Activated CD4-positive, alpha-beta T cell treated with anti-CD3 and anti-CD28 coated beads, Interleukin-2, amount 50 U/mL, for 48 hours (primary cell): ENCODE results near the gene PRLR.
A peak's percentile ranks its signal among the peaks of the same experiment; 100 is the strongest.
"Not testable (repeated sequence)": the region's sequence is repeated elsewhere in the genome, so short reads cannot be mapped to it uniquely, and the experiment has no call there.

Source experiments
- DNase-seq, 2 experiments: peaks; one replicate each; pipeline ENCODE4 v3.0.0-alpha.2; 2020

Gene PRLR

DNA sequence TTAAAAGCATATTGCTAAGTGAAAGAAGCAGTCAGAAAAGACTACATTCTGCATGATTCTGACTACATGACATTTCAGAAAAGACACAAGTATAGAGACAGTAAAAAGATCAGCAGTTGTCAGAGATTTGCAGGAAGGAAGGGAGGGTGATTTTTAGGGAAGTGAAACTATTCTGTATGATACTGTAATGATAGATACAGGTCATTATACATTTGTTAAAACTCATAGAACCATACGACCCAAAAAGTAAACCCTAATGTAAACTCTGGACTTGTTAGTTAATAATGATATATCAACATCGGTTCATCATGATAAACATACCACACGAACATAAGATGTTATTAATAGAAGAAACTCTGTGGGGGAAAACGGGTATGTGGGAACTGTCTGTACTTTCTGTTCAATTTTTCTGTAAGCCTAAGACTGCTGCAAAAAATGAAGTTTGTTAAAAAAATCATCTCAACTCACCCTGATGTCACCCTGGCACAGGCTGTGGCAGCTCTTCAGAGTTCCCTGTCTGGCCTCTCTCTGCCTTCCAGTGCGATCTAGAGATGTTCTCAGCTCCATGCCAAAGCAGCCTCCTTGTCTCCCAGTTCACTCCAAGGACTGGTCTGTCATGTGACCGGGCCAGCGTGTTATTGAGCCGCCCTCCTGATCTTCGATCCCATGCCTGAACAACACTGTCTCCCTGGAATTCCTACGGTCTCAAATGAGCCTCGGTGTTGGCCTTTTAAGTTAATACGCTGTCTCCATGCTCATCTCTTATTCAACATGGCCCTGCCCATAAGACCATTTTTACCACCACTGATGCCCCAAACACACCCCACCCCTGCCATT lies 35.4 kb downstream of the PRLR start:
- DNase-seq, result no peak

DNA sequence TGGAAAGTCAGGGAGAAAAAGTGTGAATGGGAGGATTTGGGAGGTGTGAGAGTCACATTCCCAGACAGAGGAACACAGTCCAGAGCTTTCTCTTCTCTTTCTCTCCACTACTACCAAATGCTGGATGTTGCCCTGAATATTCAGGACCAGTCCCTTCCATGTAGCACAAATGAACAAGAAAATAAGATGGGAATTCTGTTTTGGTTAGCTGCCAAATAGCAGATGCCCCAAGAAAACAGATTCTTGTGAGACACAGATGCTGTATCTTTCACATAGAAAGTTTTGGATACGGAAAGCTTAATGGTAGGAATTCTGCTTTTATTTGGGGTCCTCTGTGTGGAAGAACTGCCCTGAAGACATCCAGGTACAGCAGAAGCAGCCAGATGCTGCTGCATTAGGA lies 37.8 kb downstream of the PRLR start:
- no peak for DNase-seq

DNA sequence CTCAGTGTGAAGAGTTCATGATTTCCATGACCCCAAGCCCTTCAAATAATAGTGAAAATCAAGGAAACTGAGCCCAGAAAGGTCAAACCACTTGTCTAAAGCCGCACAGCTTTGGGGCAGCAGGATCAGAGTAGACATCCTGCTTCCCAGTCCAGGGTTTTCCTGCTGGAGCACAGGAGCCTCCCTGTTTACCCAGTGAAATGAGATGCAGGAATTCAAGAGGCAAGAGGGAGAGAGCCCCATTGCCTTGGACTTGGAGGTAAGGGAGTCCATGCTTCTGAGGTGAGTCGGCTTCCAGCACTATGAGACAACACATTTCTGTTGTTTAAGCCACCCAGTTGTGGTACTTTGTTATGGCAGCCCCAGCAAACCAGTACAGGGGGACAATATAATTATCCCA lies 40.5 kb downstream of the PRLR start:
- not testable (repeated sequence) for DNase-seq

DNA sequence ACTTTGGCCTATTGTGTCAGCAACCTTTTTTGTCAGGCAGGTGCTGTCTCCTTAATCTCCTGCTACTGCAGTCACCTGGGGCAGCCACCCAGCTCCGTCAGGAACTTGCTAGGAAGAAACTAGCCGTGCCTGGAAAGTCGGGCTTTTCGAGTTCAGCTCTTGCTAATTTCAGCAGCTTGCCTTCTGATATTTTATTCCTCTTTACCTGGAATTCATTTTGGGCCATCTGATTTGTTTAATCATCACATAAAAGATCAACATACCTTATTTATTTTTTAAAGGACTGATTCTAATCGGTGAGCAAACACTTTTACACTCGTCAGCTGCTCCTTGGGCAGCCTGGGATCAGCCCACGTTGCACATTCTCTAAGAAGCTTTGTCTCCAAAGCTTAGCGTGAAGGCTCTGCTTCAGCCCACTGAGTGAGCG lies 42.2 kb downstream of the PRLR start:
- DNase-seq, result no peak

DNA sequence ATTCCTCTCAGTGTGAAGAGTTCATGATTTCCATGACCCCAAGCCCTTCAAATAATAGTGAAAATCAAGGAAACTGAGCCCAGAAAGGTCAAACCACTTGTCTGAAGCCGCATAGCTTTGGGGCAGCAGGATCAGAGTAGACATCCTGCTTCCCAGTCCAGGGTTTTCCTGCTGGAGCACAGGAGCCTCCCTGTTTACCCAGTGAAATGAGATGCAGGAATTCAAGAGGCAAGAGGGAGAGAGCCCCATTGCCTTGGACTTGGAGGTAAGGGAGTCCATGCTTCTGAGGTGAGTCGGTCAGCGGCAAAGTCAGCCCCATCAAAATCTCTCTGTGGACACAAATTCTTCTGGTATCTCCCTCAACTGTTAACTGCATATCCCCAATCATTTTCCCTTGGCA lies 42.7 kb downstream of the PRLR start:
- not testable (repeated sequence) for DNase-seq

DNA sequence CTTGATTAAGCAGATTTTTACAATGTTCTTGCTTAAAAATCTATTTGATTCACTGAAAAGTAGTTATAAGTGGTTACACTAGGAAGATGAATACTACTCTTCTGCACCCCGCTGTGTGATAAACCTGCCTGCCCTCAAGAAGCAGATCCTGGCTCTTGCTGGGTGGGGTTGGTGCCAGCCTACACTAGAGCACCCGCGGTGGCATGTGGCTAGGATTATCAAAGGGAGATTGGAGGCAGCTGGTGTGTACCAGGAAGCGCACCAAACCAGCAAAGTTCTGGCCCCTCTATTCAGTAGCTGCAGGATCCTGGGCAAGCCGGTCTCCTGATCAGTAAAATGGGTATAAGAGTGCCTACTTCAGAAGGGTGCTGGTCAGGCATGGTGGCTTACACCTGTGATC lies 43.5 kb downstream of the PRLR start:
- no peak for DNase-seq

DNA sequence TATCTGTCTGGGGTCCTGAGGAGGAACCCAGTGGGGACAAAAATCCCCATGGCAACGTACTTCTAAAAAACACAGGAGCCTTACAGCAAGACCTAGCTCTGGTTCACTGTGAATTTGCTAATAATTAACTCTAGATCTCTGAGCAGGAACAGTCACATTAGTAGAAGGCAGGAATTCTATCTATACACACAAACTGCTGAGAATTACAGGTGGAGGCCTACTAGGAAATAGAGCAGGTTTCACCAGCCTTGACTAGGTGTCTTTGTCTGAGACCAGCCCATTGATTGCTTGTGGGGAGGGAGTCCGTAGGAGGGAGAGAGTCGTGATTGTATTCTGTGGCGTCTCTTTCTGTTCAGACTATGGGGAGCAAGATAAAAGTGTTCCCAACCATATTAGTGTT lies 44.8 kb downstream of the PRLR start:
- DNase-seq, result no peak

DNA sequence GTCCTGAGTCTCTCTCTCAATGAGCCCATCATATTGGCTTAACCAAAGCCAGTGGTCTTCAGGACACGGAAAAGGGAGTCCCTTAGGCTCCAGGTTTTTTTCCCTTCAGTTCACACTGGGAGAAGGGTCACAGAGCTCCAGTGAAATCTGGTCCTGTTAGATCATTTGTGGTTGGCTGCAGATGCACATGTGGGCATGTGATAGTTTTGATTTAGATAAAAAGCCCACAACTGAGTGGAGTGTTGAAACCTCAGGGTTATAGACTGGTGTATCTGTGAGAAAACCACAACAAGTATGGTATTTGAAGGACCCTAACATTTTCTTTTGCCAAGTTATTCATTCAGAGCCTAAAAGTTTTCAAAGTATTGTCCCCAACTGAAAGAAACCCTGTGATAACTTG lies 46.7 kb downstream of the PRLR start:
- DNase-seq, result no peak

DNA sequence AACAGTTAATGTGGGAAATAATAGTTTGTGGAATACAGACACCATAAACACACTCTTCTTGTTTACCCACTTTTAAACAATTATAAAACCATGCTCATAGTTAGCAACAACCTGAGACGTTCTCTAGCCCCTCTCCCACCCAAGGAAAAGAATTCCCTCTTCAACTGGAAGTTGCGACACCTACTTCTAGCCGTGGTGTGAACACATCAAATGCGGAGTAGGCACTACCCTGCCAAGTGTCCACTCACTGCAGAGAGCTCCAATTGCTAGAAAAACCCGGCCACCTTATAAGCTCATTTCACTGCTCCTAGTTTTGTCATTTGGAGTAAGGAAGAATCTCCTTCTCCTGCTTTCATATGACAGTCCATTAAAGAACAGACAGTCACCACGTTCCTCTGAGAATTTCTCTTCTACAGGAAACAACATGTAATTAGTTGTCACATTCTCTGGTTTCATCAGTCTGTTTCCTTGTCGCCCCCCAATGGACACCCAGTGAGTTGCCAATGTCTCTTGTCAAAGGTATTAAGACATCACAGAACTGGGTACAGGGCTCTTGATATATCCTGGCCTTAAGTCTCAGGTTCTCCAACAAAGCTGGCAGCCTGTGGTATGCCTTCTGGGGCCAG lies 47.3 kb downstream of the PRLR start:
- peak; percentile 40 to 47 for DNase-seq

DNA sequence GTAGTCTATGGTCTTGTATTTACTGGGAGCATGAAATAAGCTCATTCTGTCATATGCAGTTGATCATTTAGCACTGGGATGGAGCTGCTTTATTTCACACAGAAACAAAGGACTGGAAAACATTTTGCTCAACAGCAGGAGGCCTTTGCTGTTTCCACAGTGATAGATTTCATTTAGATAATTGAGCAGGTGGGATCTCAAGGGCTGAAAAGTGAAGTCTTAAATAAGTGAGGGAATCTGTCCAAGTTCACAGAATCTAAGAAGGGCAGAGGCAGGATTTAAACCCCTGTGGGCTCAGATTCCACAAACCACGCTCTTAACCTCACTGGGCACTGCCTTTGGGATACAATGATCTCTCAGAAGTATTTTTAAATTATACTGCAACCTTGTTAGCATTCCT lies 47.8 kb downstream of the PRLR start:
- no peak for DNase-seq

DNA sequence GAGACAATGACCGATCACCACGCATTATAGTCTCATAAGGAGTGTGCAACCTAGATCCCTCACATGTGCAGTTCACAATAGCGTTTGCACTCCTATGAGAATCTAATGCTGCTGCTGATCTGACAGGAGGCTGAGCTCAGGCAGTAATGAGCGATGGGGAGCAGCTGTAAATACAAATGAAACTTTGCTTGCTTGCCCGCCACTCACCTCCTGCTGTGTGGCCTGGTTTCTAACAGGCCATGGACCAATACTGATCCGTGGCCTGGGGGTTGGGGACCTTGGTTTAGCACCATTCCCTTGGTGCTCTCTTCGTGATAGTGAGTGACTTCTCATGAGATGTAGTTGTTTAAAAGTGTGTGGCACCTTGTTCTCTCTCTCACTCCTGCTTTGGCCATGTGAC lies 50.2 kb downstream of the PRLR start:
- no peak for DNase-seq

DNA sequence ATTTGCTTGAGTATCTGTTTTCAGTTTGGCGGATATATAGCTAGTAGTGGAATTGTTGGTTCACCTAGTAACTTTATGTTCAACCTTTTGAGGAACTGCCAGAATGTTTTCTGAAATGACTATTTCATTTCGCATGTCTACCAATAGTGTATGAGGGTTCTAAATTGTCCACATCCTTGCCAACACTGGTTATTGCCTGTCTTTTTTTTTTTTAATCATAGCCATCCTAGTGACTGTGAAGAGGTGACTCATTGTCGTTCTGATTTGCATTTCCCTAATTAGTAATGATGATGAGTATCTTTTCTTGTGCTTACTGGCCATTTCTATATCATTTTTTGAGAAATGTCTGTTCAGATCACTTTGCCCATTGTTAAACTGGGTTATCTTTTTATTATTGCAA lies 52.5 kb downstream of the PRLR start:
- no peak for DNase-seq

DNA sequence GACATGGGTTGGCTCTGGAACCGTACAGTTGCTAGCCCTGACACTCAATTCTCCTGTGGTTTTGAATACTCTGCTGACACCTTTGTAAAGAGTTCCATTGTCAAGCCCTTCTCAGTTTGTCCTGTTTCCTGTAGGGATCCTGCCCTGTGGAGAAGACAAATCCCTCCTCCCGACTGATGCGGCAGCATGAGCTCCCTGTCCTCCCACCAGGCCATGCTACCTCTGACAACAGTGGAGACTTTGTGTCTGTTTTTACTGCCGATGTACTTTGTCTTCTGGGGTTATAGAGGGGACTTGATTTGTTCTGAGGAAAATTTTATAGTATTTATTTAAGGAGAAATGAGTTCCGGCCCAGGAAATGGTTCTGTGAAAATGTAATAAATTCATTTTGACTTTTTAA lies 57.8 kb downstream of the PRLR start:
- DNase-seq, result no peak

DNA sequence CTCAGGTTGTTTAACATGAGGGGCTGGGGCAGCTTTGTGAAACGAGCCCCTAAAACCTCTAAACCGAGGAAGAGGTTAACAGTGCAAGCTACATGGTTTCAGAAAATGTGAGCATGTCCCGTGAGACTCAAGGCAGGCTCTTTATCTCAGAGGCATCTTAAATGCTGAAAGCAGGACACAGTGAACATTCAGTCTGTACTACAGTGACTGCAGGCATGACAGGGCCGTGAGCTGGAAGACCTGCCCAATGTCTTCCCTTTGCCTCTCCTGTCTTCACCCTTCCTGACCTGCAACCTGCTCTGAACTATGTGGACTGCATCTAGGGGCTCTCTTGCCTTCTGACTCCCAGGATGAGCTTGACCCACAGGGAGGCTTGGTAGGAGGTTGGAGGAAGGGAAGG lies 58.3 kb downstream of the PRLR start:
- no peak for DNase-seq

DNA sequence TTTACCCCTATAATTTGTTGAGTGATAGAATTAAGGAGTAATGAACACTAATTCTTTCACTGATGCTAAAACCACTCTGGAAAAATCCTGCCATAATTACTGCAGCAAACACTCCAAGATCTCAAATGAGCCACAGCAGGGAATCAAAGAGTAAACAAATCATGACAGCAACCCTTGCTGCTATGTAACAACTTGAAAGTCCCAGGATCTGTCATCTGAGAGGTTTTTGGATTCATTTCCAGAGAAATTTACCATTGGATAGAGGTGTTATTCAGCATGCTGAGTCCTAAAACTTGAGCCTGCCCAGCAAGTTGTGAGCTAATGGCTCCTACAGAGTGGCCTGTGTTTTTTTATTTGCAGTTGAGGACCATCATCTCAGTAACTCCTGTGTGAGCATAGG lies 59.2 kb downstream of the PRLR start:
- DNase-seq, result no peak

DNA sequence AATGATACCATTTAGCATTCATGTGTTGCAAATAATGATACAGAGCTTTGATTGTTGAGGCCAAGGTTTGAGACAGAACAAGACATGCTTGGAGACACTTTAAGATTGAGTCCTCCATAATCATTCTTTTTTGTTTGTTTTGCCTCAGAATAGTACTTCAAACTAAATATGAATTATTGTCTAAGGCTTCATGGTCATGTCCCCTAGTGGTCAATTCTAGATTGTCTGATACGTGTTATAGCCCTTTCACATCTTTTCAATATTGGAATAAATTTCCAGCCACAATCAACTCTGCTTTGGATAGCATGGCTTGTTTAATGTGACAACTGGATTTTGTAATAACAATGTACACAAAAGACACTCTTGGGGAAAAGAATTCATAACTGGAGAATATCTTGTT lies 64.2 kb downstream of the PRLR start:
- no peak for DNase-seq

DNA sequence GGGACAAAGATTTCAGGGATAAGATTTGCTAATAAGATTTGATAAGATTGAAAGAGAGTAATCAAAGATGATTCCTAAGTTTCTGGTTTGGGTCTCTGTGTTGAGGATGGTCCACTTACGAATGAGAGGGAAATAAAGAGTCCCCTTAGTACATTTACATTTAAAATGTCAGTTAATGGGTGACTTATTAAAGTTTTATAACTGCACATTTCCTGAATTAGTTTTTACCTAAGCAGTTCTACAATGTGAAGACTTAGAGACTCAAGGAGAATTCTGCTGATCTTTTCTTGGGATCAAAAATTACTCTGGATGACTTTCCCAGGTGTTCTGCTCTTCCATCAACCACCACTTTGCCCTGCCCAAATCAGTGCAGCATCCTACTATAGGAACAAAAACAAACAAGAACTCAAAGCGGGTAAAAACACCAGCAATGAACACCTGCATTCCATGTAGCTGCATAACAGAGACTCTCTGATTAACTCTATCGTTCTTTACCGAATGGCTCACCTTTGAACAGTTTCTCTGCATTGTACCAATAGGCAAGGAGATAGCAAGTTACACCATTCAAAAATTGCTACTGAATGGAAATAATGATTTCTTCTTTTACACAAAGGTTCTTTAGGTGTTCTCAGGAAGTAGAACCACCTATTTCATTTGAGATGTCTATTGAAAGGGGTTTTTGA lies 65.3 kb downstream of the PRLR start:
- DNase-seq, result no peak

DNA sequence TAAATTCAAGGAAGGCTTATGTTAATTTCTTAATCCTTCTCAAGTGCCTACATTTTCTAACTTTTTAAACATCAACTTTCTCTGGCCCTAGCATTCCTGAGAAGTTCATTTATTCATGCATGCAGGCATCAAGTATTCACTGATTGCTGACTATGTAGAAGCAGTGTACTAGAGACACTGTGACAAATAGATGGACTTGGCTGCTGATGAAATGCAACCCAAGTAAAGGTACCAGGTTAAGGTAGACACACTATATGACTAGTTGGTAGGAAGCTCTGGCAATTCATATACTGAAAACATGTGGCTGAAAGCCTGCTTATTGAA lies 66.6 kb downstream of the PRLR start:
- DNase-seq, result no peak

DNA sequence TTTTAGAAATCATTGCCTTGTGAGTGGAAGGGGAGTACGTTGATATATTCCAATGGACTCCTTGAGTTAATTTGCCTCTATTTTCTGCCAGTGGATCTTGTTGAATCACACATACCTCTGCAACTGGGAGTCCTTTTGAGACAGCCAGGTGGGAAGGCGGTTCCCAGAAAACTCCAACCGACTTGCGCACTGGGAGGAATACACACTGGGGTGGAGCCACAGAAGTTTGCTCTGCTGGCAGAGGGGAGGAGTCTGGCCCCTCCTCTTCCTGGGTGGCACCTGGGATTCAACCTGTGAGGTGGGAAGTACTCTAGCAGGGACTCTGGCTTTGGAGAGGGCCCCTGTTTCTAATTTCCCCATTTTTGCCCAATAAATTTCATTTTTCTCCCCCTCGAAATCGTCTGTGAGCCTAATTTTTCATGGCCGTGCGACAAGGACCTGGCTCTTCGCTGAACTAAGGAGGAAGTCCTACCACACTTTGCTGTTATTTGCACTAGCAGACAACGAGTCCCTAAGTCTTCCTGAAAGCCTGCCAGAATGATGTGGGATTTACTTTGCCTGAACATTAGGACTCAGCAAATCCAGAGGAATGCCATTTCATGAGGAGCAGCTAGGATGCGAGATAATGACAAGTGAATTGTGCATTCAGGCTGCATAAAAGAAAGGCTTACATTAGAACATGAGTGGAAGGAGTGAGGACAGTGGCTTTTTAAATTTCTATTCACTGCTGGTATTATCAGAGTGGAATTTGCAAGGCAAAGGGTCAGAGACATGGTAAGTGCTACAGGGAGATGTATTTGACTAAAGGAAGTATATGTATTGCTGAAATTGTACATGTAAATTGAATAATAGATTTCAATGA lies 67.2 kb downstream of the PRLR start:
- DNase-seq, result no peak

DNA sequence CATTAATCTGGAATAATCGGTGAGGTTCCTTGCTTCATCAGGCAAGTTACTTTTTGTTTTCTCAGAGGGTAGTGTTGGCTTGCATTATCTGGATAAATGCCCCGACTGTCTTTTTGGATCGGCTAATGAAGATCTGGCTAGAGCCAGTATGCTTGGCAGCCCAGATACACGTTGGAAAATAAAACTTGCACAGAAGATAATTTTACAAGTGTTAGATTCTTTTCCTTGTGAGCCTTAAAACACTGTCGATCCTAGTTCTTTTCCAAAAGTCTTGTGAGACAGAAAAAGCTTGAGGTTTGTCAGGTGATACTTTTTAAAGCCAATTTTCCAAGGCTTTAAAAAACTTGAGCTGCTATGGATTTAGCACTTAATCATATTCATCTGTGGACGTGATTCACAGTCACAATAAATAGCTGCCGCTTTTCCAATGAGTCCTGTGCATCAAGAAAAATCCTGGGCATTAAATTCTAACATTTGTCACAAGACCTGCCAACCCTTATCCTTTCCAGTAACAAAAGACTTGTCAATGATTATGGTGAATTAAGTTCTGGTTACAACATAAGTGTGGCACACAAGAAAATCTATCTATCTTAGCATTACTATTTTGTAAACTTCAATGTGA lies 68.5 kb downstream of the PRLR start:
- DNase-seq, result no peak

DNA sequence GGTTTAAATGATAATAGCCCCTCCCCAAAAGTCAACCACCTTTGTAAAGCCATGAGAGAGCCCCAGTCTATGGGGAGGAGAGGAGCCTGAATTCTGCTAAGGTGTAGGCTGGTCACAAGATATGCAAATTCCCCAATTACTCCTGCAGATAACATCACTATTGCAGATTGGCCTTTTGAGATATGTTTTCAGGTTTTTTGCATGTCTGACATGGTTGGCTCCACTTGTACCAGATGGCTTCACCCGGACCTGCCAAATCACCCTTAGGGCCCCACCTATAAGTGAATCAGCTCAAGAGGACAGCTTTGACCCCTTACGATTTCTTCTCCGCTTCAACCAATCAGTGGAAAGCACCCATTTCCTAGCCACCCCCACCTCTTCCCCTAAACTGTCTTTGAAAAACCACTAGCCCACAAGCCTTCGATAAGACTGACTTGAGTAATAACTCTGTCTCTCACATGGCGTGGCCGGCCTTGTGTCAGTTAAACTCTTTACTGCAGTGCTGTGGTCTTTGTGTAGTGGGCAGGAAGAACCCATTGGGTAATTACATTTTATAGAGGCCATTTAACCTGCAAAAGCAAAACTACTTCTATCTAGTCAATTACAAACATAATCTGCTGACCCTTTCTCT lies 69.7 kb downstream of the PRLR start:
- no peak for DNase-seq

DNA sequence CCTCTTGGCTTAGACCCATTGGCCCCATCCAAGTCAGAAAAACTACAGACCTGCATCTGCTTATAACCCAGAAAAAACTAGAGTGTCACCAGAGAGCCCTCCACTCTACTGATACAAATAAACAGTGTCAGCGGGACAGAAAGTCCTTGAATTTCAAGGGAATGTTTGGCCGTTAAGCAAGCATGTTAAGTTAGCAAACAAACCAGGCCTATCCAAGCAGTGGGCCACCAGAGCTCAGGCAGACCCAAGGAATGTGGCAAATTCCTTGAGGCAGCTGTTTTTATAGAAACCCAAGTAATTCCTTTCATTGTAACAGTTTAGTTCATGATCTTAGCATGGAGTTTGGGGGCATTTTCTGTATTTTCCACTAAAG lies 70.9 kb downstream of the PRLR start:
- no peak for DNase-seq
